A673 (cell line): ENCODE measurements around the gene LSR. TPM values are rescaled to one million over a fixed set of nuclear protein-coding genes. Genes with fewer than 3 reads are reported as not detected.

Experiments used
- Bru-seq: library from RNA; stranded (reverse); fragments of 400-500 nt; gene quantifications from one replicate; lab custom pipeline; 2021; lab: Mats Ljungman, UMichigan
- BruChase-seq, 2 experiments: library from RNA; stranded (reverse); fragments of 400-500 nt; gene quantifications; one replicate each; lab custom pipeline; 2021; lab: Mats Ljungman, UMichigan
- BruUV-seq: library from RNA; stranded (reverse); fragments of 400-500 nt; replicated peaks from 2 replicates; lab custom pipeline; 2021; lab: Mats Ljungman, UMichigan
- CTCF ChIA-PET: fragments of 300-600 bp; sonication (Branson Sonifier 250); formaldehyde crosslinking; loops from one replicate; lab custom pipeline; 2022; ENCODE audit warnings: antibody characterized with exemption; lab: Charles Lee
- POLR2A ChIA-PET: fragments of 300-600 bp; sonication (Branson Sonifier 250); formaldehyde crosslinking; loops from one replicate; lab custom pipeline; 2022; ENCODE audit warnings: antibody characterized with exemption; ENCODE audit not compliant: low non-redundant PET; lab: Charles Lee
- DNase-seq: peaks from one replicate; pipeline ENCODE4 v3.0.0-alpha.2; 2015; ENCODE audit warnings: low spot score
- H3K27ac ChIP-seq: fragments of 200-600 bp; sonication (generic); 2 replicates; pipeline ENCODE4 v1.5.1; 2016; ENCODE audit warnings: mixed run types, low read depth, mild to moderate bottlenecking, mixed read lengths, antibody characterized with exemption, low read length; ENCODE audit not compliant: poor library complexity, severe bottlenecking
- H3K27me3 ChIP-seq: fragments of 200-600 bp; sonication (generic); replicated peaks from 2 replicates; pipeline ENCODE4 v1.6.1; 2017; ENCODE audit warnings: mixed run types, low read depth, mild to moderate bottlenecking, mixed read lengths, antibody characterized with exemption, low read length; ENCODE audit not compliant: insufficient read depth, poor library complexity
- H3K36me3 ChIP-seq: fragments of 200-600 bp; sonication (generic); 2 replicates; pipeline ENCODE4 v1.6.1; 2016; ENCODE audit warnings: mixed run types, mild to moderate bottlenecking, mixed read lengths, antibody characterized with exemption, low read length; ENCODE audit not compliant: insufficient read depth, poor library complexity, severe bottlenecking
- H3K4me1 ChIP-seq: fragments of 200-600 bp; sonication (generic); 2 replicates; pipeline ENCODE4 v1.6.1; 2017; ENCODE audit warnings: mixed run types, mild to moderate bottlenecking, mixed read lengths, antibody characterized with exemption, low read length; ENCODE audit not compliant: insufficient read depth, poor library complexity, severe bottlenecking
- H3K4me3 ChIP-seq: fragments of 200-600 bp; sonication (generic); 2 replicates; pipeline ENCODE4 v1.5.1; 2016; ENCODE audit warnings: low read depth, mixed run types, mild to moderate bottlenecking, mixed read lengths, low read length; ENCODE audit not compliant: poor library complexity, severe bottlenecking
- H3K9me3 ChIP-seq: fragments of 200-600 bp; sonication (generic); 2 replicates; pipeline ENCODE4 v1.6.1; 2016; ENCODE audit warnings: mixed run types, low read depth, mild to moderate bottlenecking, mixed read lengths, antibody characterized with exemption, low read length; ENCODE audit not compliant: poor library complexity, severe bottlenecking
- EZH2 ChIP-seq: fragments of 200-600 bp; sonication (generic); IDR thresholded peaks from 2 replicates; pipeline ENCODE4 v1.6.1; 2017; ENCODE audit warnings: borderline replicate concordance, low read depth, mild to moderate bottlenecking, mixed read lengths, antibody characterized with exemption, low read length; ENCODE audit not compliant: poor library complexity, severe bottlenecking
- intact Hi-C: fragments of 100-400 bp; cut with micrococcal nuclease; formaldehyde crosslinking; loops from one replicate; pipeline ENCODE4 v1.10.0; 2022; ENCODE audit not compliant: unreplicated experiment
- long read RNA-seq: library from polyadenylated mRNA; stranded (forward); transcript quantifications from one replicate; pipeline ENCODE4 v2.0.0, GENCODE V29; 2022
- total RNA-seq: library from RNA; stranded (reverse); gene quantifications from 2 replicates; pipeline ENCODE4 v1.2.3, GENCODE V29; 2021
- TF ChIP-seq, protein P1 (sequence below): fragments of 300-800, 200-600 bp; sonication (generic); conservative IDR thresholded peaks from 2 replicates; pipeline ENCODE4 v1.5.1; 2017; ENCODE audit warnings: low read depth, mild to moderate bottlenecking, antibody characterized with exemption, low read length, moderate library complexity, mixed read lengths

LSR gene, protein sequence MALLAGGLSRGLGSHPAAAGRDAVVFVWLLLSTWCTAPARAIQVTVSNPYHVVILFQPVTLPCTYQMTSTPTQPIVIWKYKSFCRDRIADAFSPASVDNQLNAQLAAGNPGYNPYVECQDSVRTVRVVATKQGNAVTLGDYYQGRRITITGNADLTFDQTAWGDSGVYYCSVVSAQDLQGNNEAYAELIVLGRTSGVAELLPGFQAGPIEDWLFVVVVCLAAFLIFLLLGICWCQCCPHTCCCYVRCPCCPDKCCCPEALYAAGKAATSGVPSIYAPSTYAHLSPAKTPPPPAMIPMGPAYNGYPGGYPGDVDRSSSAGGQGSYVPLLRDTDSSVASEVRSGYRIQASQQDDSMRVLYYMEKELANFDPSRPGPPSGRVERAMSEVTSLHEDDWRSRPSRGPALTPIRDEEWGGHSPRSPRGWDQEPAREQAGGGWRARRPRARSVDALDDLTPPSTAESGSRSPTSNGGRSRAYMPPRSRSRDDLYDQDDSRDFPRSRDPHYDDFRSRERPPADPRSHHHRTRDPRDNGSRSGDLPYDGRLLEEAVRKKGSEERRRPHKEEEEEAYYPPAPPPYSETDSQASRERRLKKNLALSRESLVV
- total RNA-seq: 1.9 and 2.9 TPM in 2 replicates
- percentile 21 among the genes with signal in this experiment for Bru-seq, nascent RNA
- BruChase-seq, experiment 1, labeled RNA remaining after a 2-hour chase: percentile 5 among the genes with signal in this experiment
- percentile 15 among the genes with signal in this experiment for BruChase-seq, experiment 2, labeled RNA remaining after a 6-hour chase
- long read RNA-seq, partial matches to known transcripts: 6 of 10 reads
- long read RNA-seq, other reads (novel, unspliced or antisense): 1 of 10 reads

DNA sequence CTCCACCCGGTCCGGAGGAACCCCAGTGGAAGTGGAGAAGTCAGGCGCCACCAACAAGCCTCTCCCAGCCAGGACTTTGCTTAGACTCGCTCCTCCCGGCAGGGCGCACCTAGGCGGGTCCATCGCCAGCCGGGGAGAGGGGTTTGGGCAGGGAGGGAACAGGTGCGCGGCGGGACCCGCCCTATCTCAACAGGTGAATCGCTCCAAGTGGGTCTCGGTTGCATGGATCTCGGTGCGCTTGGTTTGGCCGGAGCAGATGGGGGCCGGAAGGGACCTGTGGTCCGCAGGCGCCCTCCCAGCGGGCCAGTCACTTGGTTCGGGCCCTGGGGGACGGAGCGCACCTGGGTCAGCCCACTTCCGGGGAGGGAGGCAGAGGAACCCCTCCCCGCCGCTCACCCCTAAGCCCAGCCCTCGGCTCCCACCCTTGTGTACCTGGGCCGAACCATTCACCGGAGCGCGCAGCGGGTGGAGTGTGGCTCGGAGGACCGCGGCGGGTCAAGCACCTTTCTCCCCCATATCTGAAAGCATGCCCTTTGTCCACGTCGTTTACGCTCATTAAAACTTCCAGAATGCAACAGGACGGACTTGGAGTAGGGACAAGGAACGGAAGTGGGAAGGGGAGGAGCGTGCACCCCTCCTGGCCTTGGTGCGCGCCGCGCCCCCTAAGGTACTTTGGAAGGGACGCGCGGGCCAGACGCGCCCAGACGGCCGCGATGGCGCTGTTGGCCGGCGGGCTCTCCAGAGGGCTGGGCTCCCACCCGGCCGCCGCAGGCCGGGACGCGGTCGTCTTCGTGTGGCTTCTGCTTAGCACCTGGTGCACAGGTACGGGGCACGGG is at the start of gene LSR:
LSR (plus strand) TSS at position 693 of the 836 bp plus-strand sequence; CDS start at position 714, 21 bp downstream.
- Histone ChIP-seq H3K27ac (no peak within 1 kb of the TSS), H3K27me3 (peaks cover 64% of the 10 kb centered on the region), H3K4me1 (no peaks in the 10 kb centered on the region), H3K9me3 (no peaks in the 10 kb centered on the region), H3K36me3 (no peaks in the 10 kb centered on the region), H3K4me3 (peak within 1 kb of the TSS; percentile 19)
- CTCF ChIA-PET: no interaction called here
- DNase-seq: no peak
- TF ChIP-seq, protein P1, sequence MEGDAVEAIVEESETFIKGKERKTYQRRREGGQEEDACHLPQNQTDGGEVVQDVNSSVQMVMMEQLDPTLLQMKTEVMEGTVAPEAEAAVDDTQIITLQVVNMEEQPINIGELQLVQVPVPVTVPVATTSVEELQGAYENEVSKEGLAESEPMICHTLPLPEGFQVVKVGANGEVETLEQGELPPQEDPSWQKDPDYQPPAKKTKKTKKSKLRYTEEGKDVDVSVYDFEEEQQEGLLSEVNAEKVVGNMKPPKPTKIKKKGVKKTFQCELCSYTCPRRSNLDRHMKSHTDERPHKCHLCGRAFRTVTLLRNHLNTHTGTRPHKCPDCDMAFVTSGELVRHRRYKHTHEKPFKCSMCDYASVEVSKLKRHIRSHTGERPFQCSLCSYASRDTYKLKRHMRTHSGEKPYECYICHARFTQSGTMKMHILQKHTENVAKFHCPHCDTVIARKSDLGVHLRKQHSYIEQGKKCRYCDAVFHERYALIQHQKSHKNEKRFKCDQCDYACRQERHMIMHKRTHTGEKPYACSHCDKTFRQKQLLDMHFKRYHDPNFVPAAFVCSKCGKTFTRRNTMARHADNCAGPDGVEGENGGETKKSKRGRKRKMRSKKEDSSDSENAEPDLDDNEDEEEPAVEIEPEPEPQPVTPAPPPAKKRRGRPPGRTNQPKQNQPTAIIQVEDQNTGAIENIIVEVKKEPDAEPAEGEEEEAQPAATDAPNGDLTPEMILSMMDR: no peak
- peak; percentile 5 for TF ChIP-seq EZH2
- intact Hi-C loops: loop anchor here (10.0 kb wide), 1 partner anchor 94 kb away; the partner anchor contains the start of gene FXYD5
- no TSS peak for BruUV-seq
- POLR2A ChIA-PET: no interaction called here

GRCh38 chr19:35199481-35199880 is 49.3 kb upstream of the LSR start:
- no peak for TF ChIP-seq EZH2
- TF ChIP-seq, protein P1: no peak
- Histone ChIP-seq H3K36me3 (no peaks in the 10 kb centered on the region), H3K4me1 (no peaks in the 10 kb centered on the region), H3K27ac (no peak overlapping the region), H3K27me3 (peaks cover 35% of the 10 kb centered on the region), H3K9me3 (no peaks in the 10 kb centered on the region), H3K4me3 (no peak overlapping the region)
- ChIA-PET CTCF (interaction anchor here (0.6 kb wide), 1 partner anchor 699 kb away, joined by 3 read pairs; no protein-coding TSS in a partner anchor), POLR2A (no interaction called here)
- intact Hi-C loops: no loop called here
- BruUV-seq: no TSS peak
- DNase-seq: no peak
